Measurements from ENCODE around the gene ZCCHC10. TPM values are rescaled to one million over a fixed set of nuclear protein-coding genes. Genes with fewer than 3 reads are reported as not detected.
"Not testable (repeated sequence)": the region's sequence is repeated elsewhere in the genome, so short reads cannot be mapped to it uniquely, and the experiment has no call there.

ZCCHC10 gene
- total and polyA plus RNA-seq, 8 donors: 20.7 to 34.6 (median 29.2) TPM

GRCh38 chr5:133047404-133047803 lies 21.1 kb upstream of the ZCCHC10 start:
- Histone ChIP-seq H3K4me1 (peaks cover 12 to 17% of the 10 kb centered on the region in 2 donors), H3K36me3 (no peaks in the 10 kb centered on the region), H3K27me3 (no peaks in the 10 kb centered on the region), H3K4me3 (no peak overlapping the region), H3K27ac (no peak overlapping the region), H3K9me3 (no peaks in the 10 kb centered on the region)
- intact Hi-C loops (cut with DNase I): no loop called here
- TF ChIP-seq CTCF (IDR thresholded peaks at IDR 0.05): no peak
- ATAC-seq: no peak
- no peak for DNase-seq

GRCh38 chr5:133046560-133046959 lies 20.2 kb upstream of the ZCCHC10 start:
- intact Hi-C loops (cut with DNase I); H3K36me3 ChIP-seq; ATAC-seq; H3K4me3 ChIP-seq; H3K27me3 ChIP-seq; H3K9me3 ChIP-seq; H3K27ac ChIP-seq; DNase-seq: not testable (repeated sequence)
- peaks cover 12 to 17% of the 10 kb centered on the region in 2 donors for H3K4me1 ChIP-seq

- intact Hi-C loops (cut with DNase I): no loop called here
- Histone ChIP-seq H3K9me3 (no peaks in the 10 kb centered on the region), H3K4me1 (no peaks in the 10 kb centered on the region), H3K36me3 (no peaks in the 10 kb centered on the region), H3K4me3 (no peak overlapping the region), H3K27me3 (no peaks in the 10 kb centered on the region), H3K27ac (no peak overlapping the region)
- DNase-seq (no peak), ATAC-seq (no peak)
- TF ChIP-seq CTCF (IDR thresholded peaks at IDR 0.05): no peak
These were observed 15.6 kb upstream of the ZCCHC10 start for GRCh38 chr5:133041910-133042309.

- H3K4me1 ChIP-seq: no peaks in the 10 kb centered on the region
- intact Hi-C loops (cut with DNase I): no loop called here
- H3K36me3 ChIP-seq: no peaks in the 10 kb centered on the region
- TF ChIP-seq CTCF (IDR thresholded peaks at IDR 0.05): no peak
- no peak overlapping the region for H3K27ac ChIP-seq
- ATAC-seq: no peak
- no peak overlapping the region for H3K4me3 ChIP-seq
- DNase-seq: no peak
- H3K27me3 ChIP-seq: no peaks in the 10 kb centered on the region
- H3K9me3 ChIP-seq: no peaks in the 10 kb centered on the region
These were observed 14.9 kb upstream of the ZCCHC10 start for GRCh38 chr5:133041157-133041784.

- ATAC-seq; DNase-seq; H3K4me3 ChIP-seq; intact Hi-C loops (cut with DNase I); H3K4me1 ChIP-seq; H3K27ac ChIP-seq; H3K36me3 ChIP-seq; H3K9me3 ChIP-seq; H3K27me3 ChIP-seq: not testable (repeated sequence)
These were observed 10.3 kb upstream of the ZCCHC10 start for GRCh38 chr5:133036677-133037076.

GRCh38 chr5:133035224-133035623 lies 8.9 kb upstream of the ZCCHC10 start:
- Histone ChIP-seq H3K36me3 (no peaks in the 10 kb centered on the region), H3K27me3 (no peaks in the 10 kb centered on the region), H3K4me3 (no peak overlapping the region), H3K9me3 (no peaks in the 10 kb centered on the region), H3K4me1 (no peaks in the 10 kb centered on the region), H3K27ac (no peak overlapping the region)
- ATAC-seq: no peak
- intact Hi-C loops (cut with DNase I): no loop called here
- DNase-seq: no peak
- no peak for TF ChIP-seq CTCF (IDR thresholded peaks at IDR 0.05)

All from left lung (tissue), 10 donors.